C1 segment of cervical spinal cord (tissue), 14 donors: ENCODE data around the gene SLC28A1.

Source experiments
- DNase-seq, 14 donors: peaks; one replicate each; lab custom pipeline; 2025; lab: John Stamatoyannopoulos, UW

SLC28A1 gene

DNA sequence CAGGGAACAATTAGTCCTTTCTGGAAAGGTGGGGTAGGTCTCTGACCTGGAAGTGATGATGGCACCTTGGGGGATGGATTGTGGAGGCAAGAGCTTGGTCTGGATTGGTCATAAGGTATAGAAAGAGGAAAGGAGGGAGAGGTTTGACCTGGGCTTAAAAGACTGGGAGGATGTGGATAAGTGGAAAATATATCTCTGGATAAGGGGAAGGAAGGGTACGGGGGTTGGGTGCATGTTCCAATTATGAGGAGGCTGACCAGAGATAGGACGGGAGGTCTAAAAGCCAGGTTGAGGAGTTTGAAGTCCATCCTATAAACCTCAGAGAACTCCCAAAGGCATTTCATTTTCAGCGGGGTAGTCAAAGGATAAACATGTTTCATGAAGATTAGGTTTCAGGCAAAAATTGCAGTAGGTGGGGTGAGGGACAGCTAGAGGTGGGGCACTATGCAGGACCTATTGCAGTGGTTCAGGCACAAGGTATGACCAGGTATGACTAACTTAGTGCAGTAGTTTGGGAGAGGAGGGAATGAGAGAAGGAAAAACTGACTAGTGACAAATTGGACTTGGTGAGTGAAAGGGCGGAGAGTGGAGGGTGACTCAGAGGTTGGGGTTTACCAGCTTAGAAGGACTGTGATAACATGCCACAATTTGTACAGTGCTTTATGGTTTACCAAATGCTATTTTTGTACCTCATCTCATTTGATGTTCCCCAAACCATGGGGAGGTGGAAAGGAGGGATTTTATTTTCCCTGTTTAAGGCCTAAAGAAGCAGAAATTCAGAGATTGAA, 107.9 kb downstream of the SLC28A1 start:
- no peak for DNase-seq
